H1 (cell line): Measurements from ENCODE around the gene LCAT. TPM values are rescaled to one million over a fixed set of nuclear protein-coding genes. Genes with fewer than 3 reads are reported as not detected.
A peak's percentile ranks its signal among the peaks of the same experiment; 100 is the strongest.
"Not testable (repeated sequence)": the region's sequence is repeated elsewhere in the genome, so short reads cannot be mapped to it uniquely, and the experiment has no call there.

ENCODE experiments used
- CTCF ChIA-PET: fragments of 300-600 bp; sonication (Branson Sonifier 250); formaldehyde crosslinking; loops from one replicate; lab custom pipeline; 2021; ENCODE audit not compliant: partially characterized antibody; lab: Charles Lee
- POLR2A ChIA-PET: fragments of 300-600 bp; sonication (Branson Sonifier 250); formaldehyde crosslinking; loops from one replicate; lab custom pipeline; 2021; ENCODE audit warnings: inconsistent platforms; ENCODE audit not compliant: partially characterized antibody; lab: Charles Lee
- DNase-seq, 2 experiments: peaks; one replicate each; pipeline versions ENCODE4 v3.0.0 to v3.0.0-alpha.2; 2010 to 2022; ENCODE audit warnings: low spot score in 2 of 2, low read depth in 1 of 2, mixed read lengths in 1 of 2
- FAIRE-seq: peaks from 2 replicates; lab custom pipeline; 2011; peaks lifted over from hg19 to GRCh38; lab: Jason Lieb, UNC
- H2AFZ ChIP-seq: 2 replicates; pipeline ENCODE4 v1.8.1; 2012; ENCODE audit warnings: low read length, inconsistent platforms
- H2AK5ac ChIP-seq: 2 replicates; pipeline ENCODE4 v1.6.1; 2013; ENCODE audit warnings: low read depth, low read length
- H2BK120ac ChIP-seq: replicated peaks from 2 replicates; pipeline ENCODE3; 2013; ENCODE audit warnings: low read depth, low read length, inconsistent platforms
- H2BK12ac ChIP-seq: 2 replicates; pipeline ENCODE4 v1.6.1; 2013; ENCODE audit warnings: low read depth, low read length
- H2BK15ac ChIP-seq: 2 replicates; pipeline ENCODE4 v1.6.1; 2013; ENCODE audit warnings: low read length
- H2BK20ac ChIP-seq: 2 replicates; pipeline ENCODE4 v1.6.1; 2013; ENCODE audit warnings: low read length
- H2BK5ac ChIP-seq: 2 replicates; pipeline ENCODE4 v1.6.1; 2013; ENCODE audit warnings: low read depth, low read length
- H3K14ac ChIP-seq: 2 replicates; pipeline ENCODE4 v1.6.1; 2013; ENCODE audit warnings: inconsistent platforms; ENCODE audit not compliant: insufficient read length
- H3K18ac ChIP-seq: 2 replicates; pipeline ENCODE4 v1.6.1; 2013; ENCODE audit warnings: low read length; ENCODE audit errors: extremely low read depth
- H3K23ac ChIP-seq: 2 replicates; pipeline ENCODE4 v1.6.1; 2013; ENCODE audit warnings: inconsistent platforms; ENCODE audit not compliant: insufficient read length
- H3K23me2 ChIP-seq: 2 replicates; pipeline ENCODE4 v1.6.1; 2013; ENCODE audit warnings: low read depth, low read length
- H3K27ac ChIP-seq: 2 replicates; pipeline ENCODE4 v1.6.1; 2011; ENCODE audit warnings: low read depth, low read length, inconsistent platforms
- H3K27me3 ChIP-seq, 4 experiments: replicated peaks in 1 of 4; 1 replicate in 1 of 4; 2 replicates in 3 of 4; pipeline versions ENCODE4 v1.6.1 to v1.8.1; 2011 to 2013; ENCODE audit warnings: low read length in 3 of 4, mild to moderate bottlenecking in 3 of 4, inconsistent platforms in 2 of 4, mixed read lengths in 2 of 4, moderate library complexity in 1 of 4; ENCODE audit not compliant: control insufficient read depth in 3 of 4, insufficient read depth in 3 of 4; ENCODE audit errors: extremely low read depth in 1 of 4
- H3K36me3 ChIP-seq, 4 experiments: 2 replicates each; pipeline versions ENCODE4 v1.6.1 to v1.8.1; 2011 to 2013; ENCODE audit warnings: mild to moderate bottlenecking in 4 of 4, low read length in 3 of 4, moderate library complexity in 2 of 4, control low read depth in 1 of 4, inconsistent platforms in 1 of 4; ENCODE audit not compliant: insufficient read depth in 4 of 4, control insufficient read depth in 2 of 4
- H3K4ac ChIP-seq: replicated peaks from 2 replicates; pipeline ENCODE3; 2013; ENCODE audit warnings: low read length, low read depth, mixed read lengths, inconsistent platforms; ENCODE audit not compliant: insufficient read length
- H3K4me1 ChIP-seq, 4 experiments: replicated peaks in 1 of 4; 1 replicate in 1 of 4; 2 replicates in 3 of 4; pipeline versions ENCODE4 v1.6.1 to v1.8.1; 2011 to 2013; ENCODE audit warnings: low read length in 3 of 4, inconsistent platforms in 2 of 4, mixed read lengths in 1 of 4; ENCODE audit not compliant: insufficient read depth in 4 of 4, control insufficient read depth in 3 of 4
- H3K4me2 ChIP-seq, 2 experiments: 2 replicates each; pipeline versions ENCODE4 v1.6.1 to v1.8.1; 2011 to 2013; ENCODE audit warnings: low read depth in 2 of 2, low read length in 2 of 2, control low read depth in 1 of 2, inconsistent platforms in 1 of 2, mild to moderate bottlenecking in 1 of 2; ENCODE audit not compliant: insufficient read depth in 1 of 2
- H3K4me3 ChIP-seq, 4 experiments: fragments of 200-600, 300-600 bp in 1 of 4; sonication (generic), shearing (Covaris generic), sonication (Bioruptor Twin) in 1 of 4; 2 replicates each; pipeline versions ENCODE4 v1.5.1 to v1.8.1; 2011 to 2016; ENCODE audit warnings: low read length in 4 of 4, low read depth in 3 of 4, control low read depth in 2 of 4, inconsistent platforms in 2 of 4, mild to moderate bottlenecking in 2 of 4, mixed read lengths in 1 of 4, moderate library complexity in 1 of 4; ENCODE audit not compliant: insufficient read depth in 2 of 4; ENCODE audit errors: extremely low read depth in 1 of 4
- H3K56ac ChIP-seq: replicated peaks from 2 replicates; pipeline ENCODE3; 2013; ENCODE audit warnings: low read depth, mild to moderate bottlenecking, mixed read lengths, low read length, inconsistent platforms; ENCODE audit not compliant: insufficient read length
- H3K79me1 ChIP-seq: 2 replicates; pipeline ENCODE4 v1.6.1; 2013; ENCODE audit warnings: low read depth, low read length, control low read depth
- H3K79me2 ChIP-seq, 2 experiments: 2 replicates each; pipeline versions ENCODE4 v1.6.1 to v1.8.1; 2012 to 2013; ENCODE audit warnings: low read length in 2 of 2, mild to moderate bottlenecking in 2 of 2, inconsistent platforms in 1 of 2; ENCODE audit not compliant: insufficient read depth in 2 of 2, control insufficient read depth in 1 of 2
- H3K9ac ChIP-seq, 4 experiments: replicated peaks in 1 of 4; 1 replicate in 1 of 4; 2 replicates in 3 of 4; pipeline versions ENCODE4 v1.6.1 to v1.8.1; 2011 to 2013; ENCODE audit warnings: low read depth in 3 of 4, low read length in 3 of 4, control low read depth in 2 of 4, mild to moderate bottlenecking in 2 of 4, moderate library complexity in 2 of 4, inconsistent platforms in 1 of 4; ENCODE audit errors: extremely low read depth in 1 of 4
- H3K9me3 ChIP-seq, 2 experiments: 2 replicates each; pipeline versions ENCODE4 v1.6.1 to v1.8.1; 2012 to 2013; ENCODE audit warnings: mild to moderate bottlenecking in 2 of 2, moderate library complexity in 2 of 2, control low read depth in 1 of 2, inconsistent platforms in 1 of 2, low read depth in 1 of 2, low read length in 1 of 2, mixed read lengths in 1 of 2; ENCODE audit not compliant: insufficient read depth in 2 of 2
- H4K20me1 ChIP-seq, 2 experiments: replicated peaks in 1 of 2; 2 replicates each; pipeline versions ENCODE3 to v1.8.1; 2011 to 2013; ENCODE audit warnings: inconsistent platforms in 2 of 2, low read length in 2 of 2, mild to moderate bottlenecking in 1 of 2; ENCODE audit not compliant: insufficient read depth in 2 of 2, control insufficient read depth in 1 of 2
- H4K5ac ChIP-seq: 2 replicates; pipeline ENCODE4 v1.6.1; 2013; ENCODE audit warnings: low read length, low read depth, mixed read lengths, inconsistent platforms; ENCODE audit not compliant: insufficient read length
- H4K8ac ChIP-seq: 2 replicates; pipeline ENCODE4 v1.8.0; 2013; ENCODE audit warnings: mild to moderate bottlenecking, moderate library complexity, low read length, inconsistent platforms; ENCODE audit not compliant: insufficient read depth; ENCODE audit errors: extremely low read depth
- H4K91ac ChIP-seq: replicated peaks from 2 replicates; pipeline ENCODE3; 2013; ENCODE audit warnings: low read length, mixed read lengths, inconsistent platforms; ENCODE audit not compliant: insufficient read length
- WGBS, 2 experiments: shearing (Covaris generic) in 1 of 2; methylation state at CpG; one replicate each; pipeline versions ENCODE4 v1.1.6 to v1.1.7; 2013 to 2015; ENCODE audit warnings: low lambda C conversion rate in 2 of 2, mixed read lengths in 2 of 2, inconsistent platforms in 1 of 2, low coverage in 1 of 2, missing lambda C conversion rate in 1 of 2; ENCODE audit not compliant: insufficient replicate concordance in 2 of 2, insufficient coverage in 1 of 2, insufficient read length in 1 of 2; ENCODE audit errors: extremely low coverage in 1 of 2, missing lambda C conversion rate in 1 of 2; 5-methylcytosine and 5-hydroxymethylcytosine counted together
- polyA plus RNA-seq, 7 experiments: library from polyadenylated mRNA; depleted of rRNA in 3 of 7; stranded (reverse) in 5 of 7; unstranded in 2 of 7; fragments of >200 nt in 5 of 7; fragments of 200-250 nt in 2 of 7; gene quantifications; 1 replicate in 5 of 7; 2 replicates in 1 of 7; 4 replicates in 1 of 7; pipeline versions ENCODE4 v1.2.1 to v1.2.3, GENCODE V29; 2011 to 2013; ENCODE audit warnings: missing spikeins in 2 of 7, mixed read lengths in 2 of 7
- total RNA-seq: library from RNA; stranded (reverse); fragmentation: NEBNext Ultra II Directional; extraction: Animal tissue kit (Norgen Biotek cat#: 25700); gene quantifications from 2 replicates; pipeline ENCODE4 v1.2.1, GENCODE V29; 2021

LCAT gene
- total and polyA plus RNA-seq, 2 of the 8 experiments (the other 6 are each of a cell fraction or from before 2014, with no cell fraction given), result 9.4 to 19.6 TPM

GRCh38 chr16:67937713-67938112, 6.2 kb downstream of the LCAT start:
- H2BK20ac ChIP-seq, H3K4ac ChIP-seq, DNase-seq, H2BK12ac ChIP-seq, H3K27me3 ChIP-seq, H3K36me3 ChIP-seq, H3K79me2 ChIP-seq, H4K91ac ChIP-seq, H3K79me1 ChIP-seq, H2BK15ac ChIP-seq, H2BK5ac ChIP-seq, H3K23ac ChIP-seq, POLR2A ChIA-PET, H3K9ac ChIP-seq, H4K5ac ChIP-seq, H4K8ac ChIP-seq, H3K56ac ChIP-seq, FAIRE-seq, H3K27ac ChIP-seq, H3K18ac ChIP-seq, H3K14ac ChIP-seq, H2BK120ac ChIP-seq, H3K4me3 ChIP-seq, H2AFZ ChIP-seq, H3K9me3 ChIP-seq: not testable (repeated sequence)
- WGBS, 2 experiments, result 98% methylated on average over 4 of the region's 5 CpGs; no CpG with 5 or more reads in 1 of the 2 experiments
- Histone ChIP-seq H3K23me2 (peaks cover 18% of the 10 kb centered on the region), H3K4me2 (peak overlapping the region in 1 of 2 experiments; percentile 96; a peak in 1 of 4 replicates), H3K4me1 (peaks cover 0 to 15% (median 8%) of the 10 kb centered on the region in 4 experiments; a peak in 5 of 7 replicates), H4K20me1 (peaks cover 6 to 18% of the 10 kb centered on the region in 2 experiments), H2AK5ac (0 out of 2 replicates have a peak overlapping the region, but pooled peaks have one; percentile 2)
- CTCF ChIA-PET, result interaction anchor here (0.7 to 27.1 kb wide), 3 partner anchors 9 to 404 kb away, joined by 5 to 623 read pairs (median 5); partner anchors contain the start of genes EDC4, NRN1L and PSKH1
